ENCODE results near the gene HS6ST2.

- TF ChIP-seq CTCF (IDR thresholded peaks at IDR 0.05; ENCODE audit: low read length) (no peak), EZH2phosphoT487 (IDR thresholded peaks at IDR 0.05; ENCODE audit: low read length) (no peak), EZH2 (optimal IDR thresholded peaks at IDR 0.05; ENCODE audit: low read depth, low read length) (no peak)
Measured at GRCh38 chrX:132769609-132770008, 188.8 kb downstream of the HS6ST2 start.

Data from MM.1S (cell line).